C4-2B (cell line): ENCODE results near the gene DMAC1.

Experiments
- ZFX ChIP-seq: fragments of 450-650 bp; IDR thresholded peaks from 2 replicates; pipeline ENCODE4 v1.6.1; 2017
- TF ChIP-seq, protein P1 (sequence below): fragments of 450-650 bp; conservative IDR thresholded peaks from 2 replicates; pipeline ENCODE4 v1.5.1; 2017; ENCODE audit warnings: mild to moderate bottlenecking

DNA sequence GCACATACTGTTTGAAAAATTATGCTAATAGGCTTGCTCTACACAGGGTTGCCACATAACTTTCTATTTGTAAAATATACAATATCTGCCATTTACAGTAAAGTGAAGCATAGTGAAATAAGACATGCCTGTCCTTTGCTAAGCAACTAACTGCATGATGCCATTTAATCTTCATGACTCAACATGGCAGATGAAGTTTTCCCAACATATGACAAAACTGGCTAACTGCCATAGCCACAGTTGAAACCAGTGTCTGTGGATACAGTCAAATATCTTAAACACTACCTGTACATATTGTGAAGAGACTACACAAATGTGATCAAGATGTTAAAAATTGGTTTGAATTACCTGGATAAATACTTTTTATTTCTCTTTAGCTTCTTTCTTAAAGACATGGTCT lies 3.1 kb upstream of the DMAC1 start:
- TF ChIP-seq, protein P1, sequence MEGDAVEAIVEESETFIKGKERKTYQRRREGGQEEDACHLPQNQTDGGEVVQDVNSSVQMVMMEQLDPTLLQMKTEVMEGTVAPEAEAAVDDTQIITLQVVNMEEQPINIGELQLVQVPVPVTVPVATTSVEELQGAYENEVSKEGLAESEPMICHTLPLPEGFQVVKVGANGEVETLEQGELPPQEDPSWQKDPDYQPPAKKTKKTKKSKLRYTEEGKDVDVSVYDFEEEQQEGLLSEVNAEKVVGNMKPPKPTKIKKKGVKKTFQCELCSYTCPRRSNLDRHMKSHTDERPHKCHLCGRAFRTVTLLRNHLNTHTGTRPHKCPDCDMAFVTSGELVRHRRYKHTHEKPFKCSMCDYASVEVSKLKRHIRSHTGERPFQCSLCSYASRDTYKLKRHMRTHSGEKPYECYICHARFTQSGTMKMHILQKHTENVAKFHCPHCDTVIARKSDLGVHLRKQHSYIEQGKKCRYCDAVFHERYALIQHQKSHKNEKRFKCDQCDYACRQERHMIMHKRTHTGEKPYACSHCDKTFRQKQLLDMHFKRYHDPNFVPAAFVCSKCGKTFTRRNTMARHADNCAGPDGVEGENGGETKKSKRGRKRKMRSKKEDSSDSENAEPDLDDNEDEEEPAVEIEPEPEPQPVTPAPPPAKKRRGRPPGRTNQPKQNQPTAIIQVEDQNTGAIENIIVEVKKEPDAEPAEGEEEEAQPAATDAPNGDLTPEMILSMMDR = no peak
- no peak for TF ChIP-seq ZFX
